Astrocyte (in vitro differentiated cells and primary cell): ENCODE measurements around the gene PARVB.

Experiments
- CTCF ChIP-seq: IDR thresholded peaks from 2 replicates; pipeline ENCODE4 v1.5.1; 2011; ENCODE audit warnings: low read depth, mild to moderate bottlenecking, inconsistent platforms, low read length, moderate library complexity; ENCODE audit not compliant: insufficient read depth
- EZH2 ChIP-seq: IDR thresholded peaks from 2 replicates; pipeline ENCODE4 v1.6.1; 2012; ENCODE audit warnings: mild to moderate bottlenecking, low read length, inconsistent platforms; ENCODE audit not compliant: insufficient read depth

- TF ChIP-seq CTCF (no peak), EZH2 (no peak)
These were observed 130.4 kb downstream of the PARVB start for GRCh38 chr22:44154436-44154942.
